ENCODE results near the gene ST6GALNAC5.
A peak's percentile ranks its signal among the peaks of the same experiment; 100 is the strongest.
"Not testable (repeated sequence)": the region's sequence is repeated elsewhere in the genome, so short reads cannot be mapped to it uniquely, and the experiment has no call there.

Gene ST6GALNAC5

DNA sequence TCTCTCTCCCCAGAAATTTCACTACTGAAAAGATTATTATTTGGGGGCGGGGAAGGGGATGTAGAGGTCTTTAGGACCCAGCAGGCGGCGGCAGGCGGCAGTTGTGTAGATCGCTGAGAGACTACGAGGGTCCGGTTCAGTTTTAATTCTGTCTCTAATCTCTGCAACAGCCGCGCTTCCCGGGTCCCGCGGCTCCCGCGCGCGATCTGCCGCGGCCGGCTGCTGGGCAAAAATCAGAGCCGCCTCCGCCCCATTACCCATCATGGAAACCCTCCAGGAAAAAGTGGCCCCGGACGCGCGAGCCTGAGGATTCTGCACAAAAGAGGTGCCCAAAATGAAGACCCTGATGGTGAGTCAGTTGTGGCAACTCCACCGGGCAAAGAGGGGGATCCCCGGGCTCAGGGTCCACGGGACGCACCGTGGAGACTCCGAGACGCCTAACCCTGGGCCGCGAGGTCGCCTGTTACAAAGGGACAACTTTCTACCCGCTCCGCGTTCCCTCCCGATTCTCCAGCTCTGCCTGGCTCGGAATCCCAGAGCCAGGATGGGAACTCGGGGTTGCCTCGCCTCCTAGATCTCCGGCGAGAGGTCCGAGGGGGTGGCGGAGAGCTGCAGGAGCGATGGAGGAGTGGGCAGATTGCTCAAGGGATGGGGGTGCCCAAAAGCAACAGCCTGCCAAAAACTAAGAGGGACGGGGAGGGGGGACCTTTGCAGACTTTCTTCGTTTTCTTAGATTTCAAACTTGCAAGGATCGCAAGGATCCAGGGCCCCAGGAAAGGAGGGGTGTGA lies at the start of gene ST6GALNAC5:
Gene ST6GALNAC5, plus strand, starts transcription at position 139 of the 789 bp plus-strand sequence.
- H3K9ac ChIP-seq (ENCODE audit: insufficient read length, low read depth): peak within 1 kb of the TSS; percentile 90

GRCh38 chr1:76820028-76820427 lies 47.3 kb upstream of the ST6GALNAC5 start:
- TF ChIP-seq SUZ12 (IDR thresholded peaks at IDR 0.05; ENCODE audit: extremely low read depth, insufficient read depth, insufficient read length) (no peak), ZNF274 (IDR thresholded peaks at IDR 0.05; ENCODE audit: low read depth, low read length) (no peak)
- Histone ChIP-seq H3K9me3 (ENCODE audit: insufficient read depth, low read length) (no peaks in the 10 kb centered on the region), H3K9ac (ENCODE audit: insufficient read length, low read depth) (no peak overlapping the region), H3K4me3 (ENCODE audit: insufficient read length, low read depth) (no peak overlapping the region), H3K4me1 (ENCODE audit: insufficient read depth, insufficient read length) (no peaks in the 10 kb centered on the region), H3K36me3 (ENCODE audit: insufficient read depth, insufficient read length, low read length) (no peaks in the 10 kb centered on the region), H3K27me3 (ENCODE audit: insufficient read depth, insufficient read length) (no peaks in the 10 kb centered on the region)
- DNase-seq (ENCODE audit: low read depth, low spot score): no peak

More for the DNA sequence above, at the start of gene ST6GALNAC5:
- no peak for TF ChIP-seq SUZ12 (IDR thresholded peaks at IDR 0.05; ENCODE audit: extremely low read depth, insufficient read depth, insufficient read length)
- no peak for TF ChIP-seq ZNF274 (IDR thresholded peaks at IDR 0.05; ENCODE audit: low read depth, low read length)
- no peak for TF ChIP-seq YY1 (IDR thresholded peaks at IDR 0.05; ENCODE audit: insufficient read depth, insufficient read length)
- H3K4me1 ChIP-seq (ENCODE audit: insufficient read depth, insufficient read length): no peaks in the 10 kb centered on the region
- H3K9me3 ChIP-seq (ENCODE audit: insufficient read depth, low read length): no peaks in the 10 kb centered on the region
- no peaks in the 10 kb centered on the region for H3K36me3 ChIP-seq (ENCODE audit: insufficient read depth, insufficient read length, low read length)
- H3K4me3 ChIP-seq (ENCODE audit: insufficient read length, low read depth): peak within 1 kb of the TSS; percentile 90
- H3K27me3 ChIP-seq (ENCODE audit: insufficient read depth, insufficient read length): peaks cover 27% of the 10 kb centered on the region
- peak; percentile 67 for DNase-seq (ENCODE audit: low read depth, low spot score)

DNA sequence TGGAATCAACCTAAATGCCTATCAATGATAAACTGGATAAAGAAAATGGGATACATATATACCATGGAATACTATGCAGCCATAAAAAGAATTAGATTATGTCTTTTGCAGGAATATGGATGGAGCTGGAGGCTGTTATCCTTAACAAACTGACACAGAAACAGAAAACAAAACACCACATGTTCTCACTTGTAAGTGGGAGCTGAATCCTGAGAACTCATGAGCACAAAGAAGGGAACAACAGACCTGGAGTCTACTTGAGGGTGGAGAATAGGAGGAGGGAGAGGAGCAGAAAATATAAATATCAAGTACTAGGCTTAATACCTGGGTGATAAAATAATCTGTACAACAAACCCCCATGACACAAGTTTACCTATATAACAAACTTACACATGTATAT lies 44.3 kb upstream of the ST6GALNAC5 start:
- H3K27me3 ChIP-seq (ENCODE audit: insufficient read depth, insufficient read length); H3K9me3 ChIP-seq (ENCODE audit: insufficient read depth, low read length); H3K9ac ChIP-seq (ENCODE audit: insufficient read length, low read depth); H3K36me3 ChIP-seq (ENCODE audit: insufficient read depth, insufficient read length, low read length); H3K4me1 ChIP-seq (ENCODE audit: insufficient read depth, insufficient read length); H3K4me3 ChIP-seq (ENCODE audit: insufficient read length, low read depth); DNase-seq (ENCODE audit: low read depth, low spot score): not testable (repeated sequence)

GRCh38 chr1:76824106-76824505 lies 43.2 kb upstream of the ST6GALNAC5 start:
- no peak overlapping the region for H3K4me3 ChIP-seq (ENCODE audit: insufficient read length, low read depth)
- H3K9me3 ChIP-seq (ENCODE audit: insufficient read depth, low read length): no peaks in the 10 kb centered on the region
- H3K9ac ChIP-seq (ENCODE audit: insufficient read length, low read depth): no peak overlapping the region
- H3K36me3 ChIP-seq (ENCODE audit: insufficient read depth, insufficient read length, low read length): no peaks in the 10 kb centered on the region
- TF ChIP-seq SUZ12 (IDR thresholded peaks at IDR 0.05; ENCODE audit: extremely low read depth, insufficient read depth, insufficient read length) (no peak), ZNF274 (IDR thresholded peaks at IDR 0.05; ENCODE audit: low read depth, low read length) (no peak), YY1 (IDR thresholded peaks at IDR 0.05; ENCODE audit: insufficient read depth, insufficient read length) (no peak)
- no peaks in the 10 kb centered on the region for H3K27me3 ChIP-seq (ENCODE audit: insufficient read depth, insufficient read length)
- H3K4me1 ChIP-seq (ENCODE audit: insufficient read depth, insufficient read length): no peaks in the 10 kb centered on the region
- no peak for DNase-seq (ENCODE audit: low read depth, low spot score)

DNA sequence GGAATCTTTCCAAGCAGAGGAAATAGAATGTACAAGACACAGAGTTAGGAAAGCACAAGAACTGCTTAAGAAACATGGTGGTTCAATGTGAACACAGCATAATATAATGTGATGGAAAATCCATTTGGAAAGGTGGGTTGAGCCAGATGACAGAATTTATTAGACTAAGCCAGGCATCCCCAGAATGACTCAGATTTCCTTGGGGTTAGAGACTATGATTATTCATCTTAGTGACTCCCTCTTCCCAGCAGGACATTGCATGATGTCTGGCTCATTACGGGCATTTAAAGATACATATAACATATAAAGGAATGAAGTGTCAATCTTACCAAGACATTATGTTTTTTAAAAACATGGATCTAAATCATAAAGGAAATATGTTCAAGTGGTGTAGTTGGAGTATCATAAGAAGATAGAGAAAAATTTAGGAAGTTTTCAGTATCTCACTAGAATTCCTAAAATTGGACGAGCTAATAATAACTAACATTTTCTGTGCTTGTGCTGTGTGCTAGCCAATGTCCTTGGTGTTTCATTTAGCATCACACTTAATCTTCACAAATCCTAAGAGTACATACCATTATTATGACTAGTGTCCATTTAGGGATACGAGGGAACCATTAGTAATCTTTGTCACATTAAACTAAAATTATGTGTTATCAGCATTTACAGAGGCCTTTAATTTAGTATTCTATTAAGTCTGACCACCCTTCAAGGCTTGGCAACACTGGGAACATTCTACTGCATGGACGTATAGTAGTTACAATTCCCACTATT lies 41.0 kb upstream of the ST6GALNAC5 start:
- H3K4me1 ChIP-seq (ENCODE audit: insufficient read depth, insufficient read length): no peaks in the 10 kb centered on the region
- H3K4me3 ChIP-seq (ENCODE audit: insufficient read length, low read depth): no peak overlapping the region
- H3K36me3 ChIP-seq (ENCODE audit: insufficient read depth, insufficient read length, low read length): no peaks in the 10 kb centered on the region
- no peaks in the 10 kb centered on the region for H3K9me3 ChIP-seq (ENCODE audit: insufficient read depth, low read length)
- DNase-seq (ENCODE audit: low read depth, low spot score): no peak
- H3K9ac ChIP-seq (ENCODE audit: insufficient read length, low read depth): no peak overlapping the region
- no peak for TF ChIP-seq YY1 (IDR thresholded peaks at IDR 0.05; ENCODE audit: insufficient read depth, insufficient read length)
- no peak for TF ChIP-seq ZNF274 (IDR thresholded peaks at IDR 0.05; ENCODE audit: low read depth, low read length)
- no peak for TF ChIP-seq SUZ12 (IDR thresholded peaks at IDR 0.05; ENCODE audit: extremely low read depth, insufficient read depth, insufficient read length)
- no peaks in the 10 kb centered on the region for H3K27me3 ChIP-seq (ENCODE audit: insufficient read depth, insufficient read length)

DNA sequence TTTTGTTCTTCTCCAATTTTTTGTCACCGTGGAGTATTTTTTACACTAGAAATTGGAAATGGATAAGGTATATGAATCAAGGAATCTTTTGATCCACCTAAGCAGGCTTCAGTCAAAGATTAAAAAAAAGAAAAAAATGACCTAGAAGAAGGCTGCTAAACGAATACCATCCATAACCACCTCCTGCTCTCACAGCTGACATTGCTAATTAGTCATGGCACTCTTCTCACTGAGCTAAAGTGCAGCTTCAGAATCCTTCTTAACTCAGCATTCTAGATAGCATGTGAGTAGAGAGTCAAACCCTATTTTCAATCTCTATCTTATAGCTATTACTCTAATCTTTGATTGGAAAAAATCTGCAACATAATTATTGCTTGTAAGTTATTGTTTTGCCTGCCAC lies 40.2 kb upstream of the ST6GALNAC5 start:
- Histone ChIP-seq H3K4me1 (ENCODE audit: insufficient read depth, insufficient read length) (no peaks in the 10 kb centered on the region), H3K9ac (ENCODE audit: insufficient read length, low read depth) (no peak overlapping the region), H3K4me3 (ENCODE audit: insufficient read length, low read depth) (no peak overlapping the region), H3K27me3 (ENCODE audit: insufficient read depth, insufficient read length) (no peaks in the 10 kb centered on the region), H3K9me3 (ENCODE audit: insufficient read depth, low read length) (no peaks in the 10 kb centered on the region), H3K36me3 (ENCODE audit: insufficient read depth, insufficient read length, low read length) (no peaks in the 10 kb centered on the region)
- TF ChIP-seq ZNF274 (IDR thresholded peaks at IDR 0.05; ENCODE audit: low read depth, low read length) (no peak), SUZ12 (IDR thresholded peaks at IDR 0.05; ENCODE audit: extremely low read depth, insufficient read depth, insufficient read length) (no peak), YY1 (IDR thresholded peaks at IDR 0.05; ENCODE audit: insufficient read depth, insufficient read length) (no peak)
- DNase-seq (ENCODE audit: low read depth, low spot score): no peak

GRCh38 chr1:76830373-76830772 lies 36.9 kb upstream of the ST6GALNAC5 start:
- DNase-seq (ENCODE audit: low read depth, low spot score): no peak
- Histone ChIP-seq H3K36me3 (ENCODE audit: insufficient read depth, insufficient read length, low read length) (no peaks in the 10 kb centered on the region), H3K4me1 (ENCODE audit: insufficient read depth, insufficient read length) (no peaks in the 10 kb centered on the region), H3K4me3 (ENCODE audit: insufficient read length, low read depth) (no peak overlapping the region), H3K27me3 (ENCODE audit: insufficient read depth, insufficient read length) (no peaks in the 10 kb centered on the region), H3K9ac (ENCODE audit: insufficient read length, low read depth) (no peak overlapping the region), H3K9me3 (ENCODE audit: insufficient read depth, low read length) (no peaks in the 10 kb centered on the region)
- TF ChIP-seq ZNF274 (IDR thresholded peaks at IDR 0.05; ENCODE audit: low read depth, low read length) (no peak), SUZ12 (IDR thresholded peaks at IDR 0.05; ENCODE audit: extremely low read depth, insufficient read depth, insufficient read length) (no peak), YY1 (IDR thresholded peaks at IDR 0.05; ENCODE audit: insufficient read depth, insufficient read length) (no peak)
